CD4-positive, alpha-beta T cell (primary cell): Measurements from ENCODE around the gene DNAJC11. TPM values are rescaled to one million over a fixed set of nuclear protein-coding genes. Genes with fewer than 3 reads are reported as not detected.
"Not testable (repeated sequence)": the region's sequence is repeated elsewhere in the genome, so short reads cannot be mapped to it uniquely, and the experiment has no call there.

Source experiments
- ATAC-seq: fragments of 200-7000 bp; cut with Tn5 transposase; one replicate; pipeline ENCODE4 v1.10.0; 2022; ENCODE audit warnings: mild to moderate bottlenecking; ENCODE audit not compliant: poor library complexity
- CTCF ChIA-PET: fragments of 350-600 bp; sonication (Branson Sonifier 250); formaldehyde crosslinking; loops from one replicate; lab custom pipeline; 2021; ENCODE audit warnings: antibody characterized with exemption, inconsistent platforms; lab: Charles Lee
- POLR2A ChIA-PET: fragments of 350-600 bp; sonication (Branson Sonifier 250); formaldehyde crosslinking; loops from one replicate; lab custom pipeline; 2021; ENCODE audit warnings: antibody characterized with exemption, inconsistent platforms; lab: Charles Lee
- DNase-seq, 14 experiments: peaks; one replicate each; pipeline ENCODE4 v3.0.0-alpha.2; 2013 to 2020; ENCODE audit warnings: mixed read lengths in 2 of 14
- H3K27ac ChIP-seq, 2 donors: one replicate each; pipeline versions ENCODE4 v1.5.1 to v1.7.0; 2013; ENCODE audit warnings: low read length in 2 of 2, low read depth in 1 of 2, mild to moderate bottlenecking in 1 of 2
- H3K27me3 ChIP-seq, 2 experiments: 1 replicate in 1 of 2; 2 replicates in 1 of 2; pipeline versions ENCODE4 v1.6.1 to v1.7.0; 2013; ENCODE audit warnings: low read length in 2 of 2, control low read depth in 1 of 2, mild to moderate bottlenecking in 1 of 2, moderate library complexity in 1 of 2; ENCODE audit not compliant: insufficient read depth in 2 of 2, control insufficient read depth in 1 of 2
- H3K36me3 ChIP-seq: one replicate; pipeline ENCODE4 v1.6.1; 2013; ENCODE audit warnings: low read length, control low read depth; ENCODE audit not compliant: insufficient read depth
- H3K4me1 ChIP-seq: one replicate; pipeline ENCODE4 v1.6.1; 2013; ENCODE audit warnings: low read length, control low read depth; ENCODE audit not compliant: insufficient read depth
- H3K4me3 ChIP-seq: one replicate; pipeline ENCODE4 v1.5.1; 2013; ENCODE audit warnings: mild to moderate bottlenecking, low read length, moderate library complexity
- H3K9me3 ChIP-seq, 2 experiments: 1 replicate in 1 of 2; 2 replicates in 1 of 2; pipeline versions ENCODE4 v1.6.1 to v1.7.0; 2013; ENCODE audit warnings: low read length in 2 of 2, mild to moderate bottlenecking in 2 of 2, control low read depth in 1 of 2, moderate library complexity in 1 of 2; ENCODE audit not compliant: control insufficient read depth in 1 of 2, insufficient read depth in 1 of 2
- H3K27ac Mint-ChIP-seq: one replicate; pipeline ENCODE4 v1.8.0; 2020; ENCODE audit warnings: mixed read lengths
- H3K27me3 Mint-ChIP-seq: one replicate; pipeline ENCODE4 v1.8.0; 2021; ENCODE audit warnings: mixed read lengths
- H3K36me3 Mint-ChIP-seq: one replicate; pipeline ENCODE4 v1.8.0; 2021; ENCODE audit warnings: low read depth, mixed read lengths
- H3K4me1 Mint-ChIP-seq: one replicate; pipeline ENCODE4 v1.8.0; 2021; ENCODE audit warnings: low read depth, mixed read lengths
- H3K4me3 Mint-ChIP-seq: one replicate; pipeline ENCODE4 v1.8.0; 2020; ENCODE audit warnings: mild to moderate bottlenecking, mixed read lengths
- H3K9me3 Mint-ChIP-seq: one replicate; pipeline ENCODE4 v1.8.0; 2020; ENCODE audit warnings: mixed read lengths
- intact Hi-C, 2 experiments: fragments of 100-400 bp; cut with DNase I in 1 of 2; cut with micrococcal nuclease in 1 of 2; formaldehyde crosslinking; loops; one replicate each; pipeline versions ENCODE4 v1.15.1 to v1.9.0; 2023 to 2025; cut with DNase I, micrococcal nuclease
- total RNA-seq, 174 experiments: library from RNA in 2 of 174; stranded (reverse) in 2 of 174; gene quantifications; one replicate each; pipeline ENCODE4 v1.2.3 and lab custom pipeline; 2021 to 2026
- TF ChIP-seq, protein P1 (sequence below): fragments of 200-600 bp; IDR thresholded peaks from one replicate; pipeline ENCODE4 v1.8.0; 2022; ENCODE audit warnings: antibody characterized with exemption, mild to moderate bottlenecking

DNAJC11 gene
- total RNA-seq, 2 experiments from 2014 or later = 20.6 to 24.0 TPM

DNA sequence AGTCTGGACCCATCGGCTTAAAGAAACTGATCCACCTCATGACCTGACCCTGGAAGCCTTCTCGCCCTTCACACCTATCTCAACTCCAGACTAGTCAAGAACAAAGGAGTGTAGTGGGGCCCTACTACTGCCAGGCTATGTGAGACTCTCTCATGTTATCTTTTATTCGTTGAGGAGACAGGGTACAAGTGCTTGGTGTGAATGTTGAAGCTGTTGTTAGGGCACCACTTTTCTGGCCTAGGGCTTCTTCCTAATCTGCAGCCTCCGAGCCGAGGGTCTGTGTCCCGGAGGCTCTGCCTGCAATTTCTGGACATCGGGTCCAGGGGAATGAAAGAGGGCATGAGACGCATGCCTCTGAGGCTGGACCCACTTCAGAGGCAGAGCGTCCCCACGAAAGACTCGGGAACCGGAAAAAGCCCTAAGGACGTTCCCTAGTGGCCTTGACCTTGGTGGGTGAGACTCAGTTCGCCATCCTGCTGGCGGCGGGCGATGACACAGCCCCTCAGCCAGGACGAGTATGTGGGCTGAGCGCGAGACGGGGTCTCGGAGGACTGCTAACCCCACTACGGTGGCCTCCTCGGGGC is 671 bp downstream of the DNAJC11 start:
- no peak for ATAC-seq
- Histone ChIP-seq H3K4me3 (peak overlapping the region; percentile 86), H3K36me3 (no peaks in the 10 kb centered on the region), H3K9me3 (no peaks in the 10 kb centered on the region), H3K27ac (peak overlapping the region in 1 of 2 donors; percentile 60), H3K4me1 (peaks cover 18% of the 10 kb centered on the region), H3K27me3 (no peaks in the 10 kb centered on the region)
- H3K27me3 Mint-ChIP-seq = no peaks in the 10 kb centered on the region
- peaks cover 5% of the 10 kb centered on the region for H3K36me3 Mint-ChIP-seq
- H3K27ac Mint-ChIP-seq = peak overlapping the region; percentile 76
- no peak for DNase-seq
- POLR2A ChIA-PET = interaction anchor here (0.6 to 2.1 kb wide), 4 partner anchors 41 to 124 kb away, joined by 3 to 8 read pairs (median 5); partner anchors contain the start of gene CAMTA1
- H3K4me1 Mint-ChIP-seq = peaks cover 43% of the 10 kb centered on the region
- no peaks in the 10 kb centered on the region for H3K9me3 Mint-ChIP-seq
- CTCF ChIA-PET = interaction anchor here (0.6 to 1.3 kb wide), 10 partner anchors 8 to 263 kb away, joined by 3 to 6 read pairs (median 4); partner anchors contain the start of genes CAMTA1 and NOL9
- TF ChIP-seq, protein P1, sequence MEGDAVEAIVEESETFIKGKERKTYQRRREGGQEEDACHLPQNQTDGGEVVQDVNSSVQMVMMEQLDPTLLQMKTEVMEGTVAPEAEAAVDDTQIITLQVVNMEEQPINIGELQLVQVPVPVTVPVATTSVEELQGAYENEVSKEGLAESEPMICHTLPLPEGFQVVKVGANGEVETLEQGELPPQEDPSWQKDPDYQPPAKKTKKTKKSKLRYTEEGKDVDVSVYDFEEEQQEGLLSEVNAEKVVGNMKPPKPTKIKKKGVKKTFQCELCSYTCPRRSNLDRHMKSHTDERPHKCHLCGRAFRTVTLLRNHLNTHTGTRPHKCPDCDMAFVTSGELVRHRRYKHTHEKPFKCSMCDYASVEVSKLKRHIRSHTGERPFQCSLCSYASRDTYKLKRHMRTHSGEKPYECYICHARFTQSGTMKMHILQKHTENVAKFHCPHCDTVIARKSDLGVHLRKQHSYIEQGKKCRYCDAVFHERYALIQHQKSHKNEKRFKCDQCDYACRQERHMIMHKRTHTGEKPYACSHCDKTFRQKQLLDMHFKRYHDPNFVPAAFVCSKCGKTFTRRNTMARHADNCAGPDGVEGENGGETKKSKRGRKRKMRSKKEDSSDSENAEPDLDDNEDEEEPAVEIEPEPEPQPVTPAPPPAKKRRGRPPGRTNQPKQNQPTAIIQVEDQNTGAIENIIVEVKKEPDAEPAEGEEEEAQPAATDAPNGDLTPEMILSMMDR = no peak
- H3K4me3 Mint-ChIP-seq = peak overlapping the region; percentile 89
- intact Hi-C loops = loop anchor here in 1 of 2 experiments (1.0 to 10.0 kb wide), 6 partner anchors 76 to 496 kb away; partner anchors contain the start of genes ICMT, NOL9 and RNF207

DNA sequence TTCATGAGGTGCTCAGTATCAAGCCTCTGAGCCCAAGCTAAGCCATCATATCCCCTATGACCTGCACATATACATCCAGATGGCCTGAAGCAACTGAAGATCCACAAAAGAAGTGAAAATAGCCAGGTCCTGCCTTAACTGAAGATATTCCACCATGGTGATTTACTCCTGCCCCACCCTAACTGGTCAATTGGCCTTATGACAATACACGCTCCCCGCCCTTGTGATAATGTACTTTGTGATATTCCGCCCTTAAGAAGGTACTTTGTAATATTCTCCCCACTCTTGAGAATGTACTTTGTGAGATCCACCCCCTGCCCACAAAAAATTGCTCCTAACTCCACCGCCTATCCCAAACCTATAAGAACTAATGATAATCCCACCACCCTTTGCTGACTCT is 1.7 kb downstream of the DNAJC11 start:
- DNase-seq, H3K9me3 ChIP-seq, CTCF ChIA-PET, H3K36me3 Mint-ChIP-seq, H3K36me3 ChIP-seq, H3K4me3 ChIP-seq, H3K9me3 Mint-ChIP-seq, H3K27ac ChIP-seq, H3K27me3 ChIP-seq, H3K27me3 Mint-ChIP-seq, ATAC-seq: not testable (repeated sequence)
- peaks cover 18% of the 10 kb centered on the region for H3K4me1 ChIP-seq
- Mint-ChIP-seq H3K4me3 (peak overlapping the region; percentile 89), H3K27ac (peak overlapping the region; percentile 76), H3K4me1 (peaks cover 43% of the 10 kb centered on the region)
- POLR2A ChIA-PET = interaction anchor here (2.1 kb wide), 1 partner anchor 99 kb away, joined by 7 read pairs; no protein-coding TSS in a partner anchor
- intact Hi-C loops = loop anchor here in 1 of 2 experiments (10.0 kb wide), 2 partner anchors 465 to 495 kb away; partner anchors contain the start of genes ICMT and RNF207

DNA sequence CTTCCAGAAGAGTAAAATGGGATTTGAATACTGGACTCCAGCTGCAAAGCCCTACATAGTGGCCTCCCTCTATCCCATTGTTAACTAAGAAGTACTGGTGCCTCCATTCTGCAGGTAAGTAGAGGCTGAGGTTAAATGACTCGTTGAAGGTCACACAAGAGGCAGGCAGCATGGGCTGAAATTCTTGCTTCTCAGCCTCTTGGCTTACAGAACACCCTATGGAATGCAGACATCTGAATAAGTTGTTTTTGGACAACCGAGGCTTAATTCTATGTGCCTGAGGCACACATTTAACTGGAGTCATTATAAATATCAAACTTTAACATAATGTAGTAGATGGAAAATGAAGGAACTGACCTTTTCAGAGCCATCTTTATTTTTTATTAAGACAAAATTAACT is 5.7 kb downstream of the DNAJC11 start:
- Mint-ChIP-seq H3K27ac (no peak overlapping the region), H3K9me3 (no peaks in the 10 kb centered on the region), H3K4me1 (peaks cover 35% of the 10 kb centered on the region), H3K27me3 (no peaks in the 10 kb centered on the region), H3K36me3 (peaks cover 10% of the 10 kb centered on the region), H3K4me3 (no peak overlapping the region)
- Histone ChIP-seq H3K36me3 (peaks cover 2% of the 10 kb centered on the region), H3K9me3 (no peaks in the 10 kb centered on the region), H3K27ac (no peak overlapping the region), H3K27me3 (no peaks in the 10 kb centered on the region), H3K4me1 (peaks cover 8% of the 10 kb centered on the region), H3K4me3 (no peak overlapping the region)
- POLR2A ChIA-PET = no interaction called here
- intact Hi-C loops = no loop called here
- DNase-seq (no peak), ATAC-seq (no peak)
- TF ChIP-seq, protein P1 = no peak
- CTCF ChIA-PET = no interaction called here
